ENCODE results near the gene GLI2. TPM values are rescaled to one million over a fixed set of nuclear protein-coding genes. Genes with fewer than 3 reads are reported as not detected.

The GLI2 gene
- total RNA-seq, 1 donor = 10.1 TPM

DNA sequence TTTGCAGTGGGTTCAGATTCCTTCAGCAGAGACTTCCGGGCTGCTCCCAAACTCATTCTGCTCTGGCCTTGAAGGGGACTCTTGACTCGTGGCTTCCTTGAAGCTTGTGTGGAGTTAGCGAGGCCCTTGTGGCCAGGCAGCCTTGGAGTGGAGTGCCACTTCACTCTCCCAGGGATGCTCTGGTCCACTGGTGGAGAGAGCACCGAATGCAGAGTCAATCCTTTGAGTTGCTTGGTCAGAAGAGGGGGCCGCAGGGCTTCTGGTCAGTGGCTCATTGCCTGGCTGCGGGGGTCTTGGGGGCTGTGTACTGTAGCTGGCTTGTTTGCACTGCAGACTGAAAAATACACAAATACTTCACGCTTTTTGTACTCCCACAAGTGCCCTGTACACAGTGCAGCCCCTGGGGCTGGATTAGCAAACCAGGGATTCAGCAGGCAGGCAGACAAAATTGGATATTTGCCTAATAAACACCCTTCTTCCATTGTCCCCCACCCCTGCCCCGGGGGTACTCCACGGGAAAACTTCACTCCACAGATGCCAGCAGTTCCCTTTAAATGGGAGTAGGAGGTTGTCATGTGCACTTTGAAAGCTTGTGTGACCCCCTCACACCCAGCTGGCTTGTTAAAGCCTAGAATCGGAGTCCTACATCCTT, 3.2 kb downstream of the GLI2 start:
- no peak overlapping the region for H2AFZ ChIP-seq (ENCODE audit: low read length)
- H3K27me3 ChIP-seq (ENCODE audit: insufficient read depth, low read length) = no peaks in the 10 kb centered on the region
- H3K4me2 ChIP-seq (ENCODE audit: insufficient read depth, low read length) = peak overlapping the region; percentile 90
- no peaks in the 10 kb centered on the region for H3K36me3 ChIP-seq (ENCODE audit: insufficient read depth, low read length)
- H3K4me3 ChIP-seq (ENCODE audit: insufficient read depth, low read length) = no peak overlapping the region
- TF ChIP-seq, protein P1, sequence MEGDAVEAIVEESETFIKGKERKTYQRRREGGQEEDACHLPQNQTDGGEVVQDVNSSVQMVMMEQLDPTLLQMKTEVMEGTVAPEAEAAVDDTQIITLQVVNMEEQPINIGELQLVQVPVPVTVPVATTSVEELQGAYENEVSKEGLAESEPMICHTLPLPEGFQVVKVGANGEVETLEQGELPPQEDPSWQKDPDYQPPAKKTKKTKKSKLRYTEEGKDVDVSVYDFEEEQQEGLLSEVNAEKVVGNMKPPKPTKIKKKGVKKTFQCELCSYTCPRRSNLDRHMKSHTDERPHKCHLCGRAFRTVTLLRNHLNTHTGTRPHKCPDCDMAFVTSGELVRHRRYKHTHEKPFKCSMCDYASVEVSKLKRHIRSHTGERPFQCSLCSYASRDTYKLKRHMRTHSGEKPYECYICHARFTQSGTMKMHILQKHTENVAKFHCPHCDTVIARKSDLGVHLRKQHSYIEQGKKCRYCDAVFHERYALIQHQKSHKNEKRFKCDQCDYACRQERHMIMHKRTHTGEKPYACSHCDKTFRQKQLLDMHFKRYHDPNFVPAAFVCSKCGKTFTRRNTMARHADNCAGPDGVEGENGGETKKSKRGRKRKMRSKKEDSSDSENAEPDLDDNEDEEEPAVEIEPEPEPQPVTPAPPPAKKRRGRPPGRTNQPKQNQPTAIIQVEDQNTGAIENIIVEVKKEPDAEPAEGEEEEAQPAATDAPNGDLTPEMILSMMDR (IDR thresholded peaks at IDR 0.05; ENCODE audit: extremely low read depth, low read depth, low read length) = no peak
- H3K79me2 ChIP-seq (ENCODE audit: insufficient read depth, low read length) = peaks cover 67% of the 10 kb centered on the region
- peak overlapping the region; percentile 81 for H3K27ac ChIP-seq (ENCODE audit: low read depth, low read length)
- H3K9me3 ChIP-seq (ENCODE audit: low read depth, low read length) = no peaks in the 10 kb centered on the region
- H4K20me1 ChIP-seq (ENCODE audit: insufficient read depth, low read length) = peaks cover 28% of the 10 kb centered on the region
- DNase-seq (ENCODE audit: insufficient read length, low spot score, missing footprints) = no peak
- peaks cover 35% of the 10 kb centered on the region for H3K4me1 ChIP-seq (ENCODE audit: insufficient read depth, low read length)

DNA sequence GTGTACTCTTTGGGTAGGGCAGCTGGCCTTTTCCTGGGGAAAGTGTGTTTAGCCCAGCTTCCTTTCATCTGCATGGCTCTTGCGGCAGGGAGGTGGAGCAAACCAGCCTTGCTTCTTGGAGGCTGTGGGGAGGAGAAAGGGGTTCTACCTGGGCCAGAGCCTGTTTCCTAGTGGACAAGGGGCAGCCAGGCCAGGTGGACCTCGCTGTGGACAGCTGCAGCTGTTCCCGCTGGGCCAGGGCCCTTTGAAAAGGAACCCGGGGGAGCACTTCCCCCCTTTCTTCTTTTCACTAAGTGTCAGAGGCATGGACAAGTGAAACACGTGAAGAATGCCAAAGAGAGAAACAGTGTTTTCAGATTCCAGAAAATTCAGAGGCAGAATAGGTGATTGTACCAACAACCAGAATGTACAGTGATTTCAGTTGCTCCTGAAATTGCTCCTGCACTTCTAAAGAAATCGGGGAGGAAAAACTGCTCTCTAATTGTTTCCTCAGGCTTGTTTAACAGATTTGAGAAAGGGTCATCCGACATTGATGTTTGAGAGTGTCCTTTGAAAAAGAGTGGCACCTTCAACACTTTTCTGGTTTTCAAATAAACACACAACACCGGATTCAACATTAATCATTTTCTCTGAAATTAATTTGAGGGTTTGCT, 3.9 kb downstream of the GLI2 start:
- peaks cover 34% of the 10 kb centered on the region for H3K4me1 ChIP-seq (ENCODE audit: insufficient read depth, low read length)
- H3K4me2 ChIP-seq (ENCODE audit: insufficient read depth, low read length) = no peak overlapping the region
- no peaks in the 10 kb centered on the region for H3K36me3 ChIP-seq (ENCODE audit: insufficient read depth, low read length)
- TF ChIP-seq, protein P1 (IDR thresholded peaks at IDR 0.05; ENCODE audit: extremely low read depth, low read depth, low read length) = no peak
- H3K27ac ChIP-seq (ENCODE audit: low read depth, low read length) = peak overlapping the region; percentile 31
- H3K27me3 ChIP-seq (ENCODE audit: insufficient read depth, low read length) = no peaks in the 10 kb centered on the region
- H3K9me3 ChIP-seq (ENCODE audit: low read depth, low read length) = no peaks in the 10 kb centered on the region
- no peak overlapping the region for H3K4me3 ChIP-seq (ENCODE audit: insufficient read depth, low read length)
- H4K20me1 ChIP-seq (ENCODE audit: insufficient read depth, low read length) = peaks cover 34% of the 10 kb centered on the region
- H2AFZ ChIP-seq (ENCODE audit: low read length) = no peak overlapping the region
- peaks cover 73% of the 10 kb centered on the region for H3K79me2 ChIP-seq (ENCODE audit: insufficient read depth, low read length)
- DNase-seq (ENCODE audit: insufficient read length, low spot score, missing footprints) = peak; percentile 83

DNA sequence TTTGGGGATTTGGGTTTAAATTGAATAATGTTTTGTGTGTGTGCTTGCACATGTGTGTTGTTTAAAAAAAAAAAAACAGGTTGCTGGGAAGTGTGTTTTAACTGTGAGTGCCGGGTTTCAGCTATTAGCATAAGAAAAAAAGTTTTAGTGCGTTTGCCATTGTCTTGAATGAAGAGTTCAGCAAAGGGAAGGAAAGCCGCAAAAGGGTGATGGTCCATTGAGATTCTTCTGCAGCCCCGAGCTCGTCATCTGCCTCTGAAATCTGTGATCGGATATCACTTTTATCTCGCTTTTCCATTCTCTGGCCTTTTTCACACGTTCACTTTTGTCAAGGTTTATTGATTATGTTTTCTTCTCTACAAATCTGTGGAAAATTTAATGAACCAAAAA, 4.7 kb downstream of the GLI2 start:
- Histone ChIP-seq H2AFZ (ENCODE audit: low read length) (no peak overlapping the region), H3K9me3 (ENCODE audit: low read depth, low read length) (no peaks in the 10 kb centered on the region), H3K27me3 (ENCODE audit: insufficient read depth, low read length) (no peaks in the 10 kb centered on the region), H3K4me1 (ENCODE audit: insufficient read depth, low read length) (peaks cover 28% of the 10 kb centered on the region), H3K79me2 (ENCODE audit: insufficient read depth, low read length) (peaks cover 81% of the 10 kb centered on the region), H3K36me3 (ENCODE audit: insufficient read depth, low read length) (no peaks in the 10 kb centered on the region), H3K4me2 (ENCODE audit: insufficient read depth, low read length) (peak overlapping the region; percentile 89), H3K4me3 (ENCODE audit: insufficient read depth, low read length) (no peak overlapping the region), H4K20me1 (ENCODE audit: insufficient read depth, low read length) (peaks cover 42% of the 10 kb centered on the region), H3K27ac (ENCODE audit: low read depth, low read length) (peak overlapping the region; percentile 42)
- no peak for DNase-seq (ENCODE audit: insufficient read length, low spot score, missing footprints)
- TF ChIP-seq, protein P1 (IDR thresholded peaks at IDR 0.05; ENCODE audit: extremely low read depth, low read depth, low read length) = no peak

DNA sequence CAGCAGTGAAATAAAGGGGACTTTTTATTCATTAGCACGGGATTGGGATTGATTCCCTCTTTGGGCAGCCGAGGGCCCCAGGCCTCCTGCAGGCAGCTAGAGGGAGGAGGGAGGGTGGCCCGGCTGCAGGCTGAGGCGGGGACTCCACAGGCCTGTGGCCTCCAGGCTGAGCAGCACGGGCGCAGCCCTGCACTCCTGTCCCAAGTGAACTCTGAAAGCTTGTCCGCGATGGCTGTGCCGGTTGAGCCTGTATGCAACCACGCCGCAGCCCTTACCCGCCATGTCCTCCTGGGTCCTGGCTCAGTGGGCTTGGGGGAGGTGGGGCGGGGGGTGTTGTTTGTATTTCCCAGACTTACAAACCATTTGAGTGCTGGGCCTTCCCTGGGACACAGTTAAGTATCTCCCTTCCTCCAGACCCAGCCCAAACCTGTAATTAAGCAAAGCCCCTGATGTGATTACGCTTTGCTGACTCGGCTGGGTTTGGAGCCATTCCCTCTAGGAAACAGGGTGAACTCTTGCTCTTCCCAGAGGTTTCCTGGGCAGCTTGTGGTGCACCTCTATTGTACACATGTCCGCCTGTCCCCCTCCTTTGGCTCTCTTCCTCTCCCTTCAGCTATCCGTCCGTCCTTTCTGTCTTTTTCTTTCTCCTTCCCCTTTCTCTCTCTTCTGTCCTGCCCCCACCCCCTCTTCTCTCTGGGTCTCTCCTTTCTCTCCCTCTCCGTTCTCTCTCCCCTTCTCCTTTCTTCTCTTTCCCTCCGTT, 5.3 kb downstream of the GLI2 start:
- peak overlapping the region; percentile 89 for H3K4me2 ChIP-seq (ENCODE audit: insufficient read depth, low read length)
- H3K4me1 ChIP-seq (ENCODE audit: insufficient read depth, low read length) = peaks cover 28% of the 10 kb centered on the region
- TF ChIP-seq, protein P1 (IDR thresholded peaks at IDR 0.05; ENCODE audit: extremely low read depth, low read depth, low read length) = no peak
- no peaks in the 10 kb centered on the region for H3K9me3 ChIP-seq (ENCODE audit: low read depth, low read length)
- H2AFZ ChIP-seq (ENCODE audit: low read length) = peak overlapping the region; percentile 67
- H3K79me2 ChIP-seq (ENCODE audit: insufficient read depth, low read length) = peaks cover 87% of the 10 kb centered on the region
- H3K27me3 ChIP-seq (ENCODE audit: insufficient read depth, low read length) = no peaks in the 10 kb centered on the region
- H3K27ac ChIP-seq (ENCODE audit: low read depth, low read length) = peak overlapping the region; percentile 59
- peak overlapping the region; percentile 70 for H3K4me3 ChIP-seq (ENCODE audit: insufficient read depth, low read length)
- no peaks in the 10 kb centered on the region for H3K36me3 ChIP-seq (ENCODE audit: insufficient read depth, low read length)
- peaks cover 48% of the 10 kb centered on the region for H4K20me1 ChIP-seq (ENCODE audit: insufficient read depth, low read length)
- peak; percentile 92 for DNase-seq (ENCODE audit: insufficient read length, low spot score, missing footprints)
